OCI-LY7 (cell line): ENCODE results near the gene RNF111.

Experiments used
- EZH2phosphoT487 ChIP-seq: fragments of 200-600 bp; sonication (generic); IDR thresholded peaks from 2 replicates; pipeline ENCODE4 v1.6.1; 2018; ENCODE audit warnings: low read depth, borderline replicate concordance, mild to moderate bottlenecking, mixed run types, antibody characterized with exemption, low read length, moderate library complexity, mixed read lengths
- TF ChIP-seq, protein P1 (sequence below): fragments of 200-600 bp; sonication (generic); conservative IDR thresholded peaks from 2 replicates; pipeline ENCODE4 v1.5.1; 2014; ENCODE audit warnings: mild to moderate bottlenecking, antibody characterized with exemption, low read length, moderate library complexity, mixed read lengths

- TF ChIP-seq, protein P1, sequence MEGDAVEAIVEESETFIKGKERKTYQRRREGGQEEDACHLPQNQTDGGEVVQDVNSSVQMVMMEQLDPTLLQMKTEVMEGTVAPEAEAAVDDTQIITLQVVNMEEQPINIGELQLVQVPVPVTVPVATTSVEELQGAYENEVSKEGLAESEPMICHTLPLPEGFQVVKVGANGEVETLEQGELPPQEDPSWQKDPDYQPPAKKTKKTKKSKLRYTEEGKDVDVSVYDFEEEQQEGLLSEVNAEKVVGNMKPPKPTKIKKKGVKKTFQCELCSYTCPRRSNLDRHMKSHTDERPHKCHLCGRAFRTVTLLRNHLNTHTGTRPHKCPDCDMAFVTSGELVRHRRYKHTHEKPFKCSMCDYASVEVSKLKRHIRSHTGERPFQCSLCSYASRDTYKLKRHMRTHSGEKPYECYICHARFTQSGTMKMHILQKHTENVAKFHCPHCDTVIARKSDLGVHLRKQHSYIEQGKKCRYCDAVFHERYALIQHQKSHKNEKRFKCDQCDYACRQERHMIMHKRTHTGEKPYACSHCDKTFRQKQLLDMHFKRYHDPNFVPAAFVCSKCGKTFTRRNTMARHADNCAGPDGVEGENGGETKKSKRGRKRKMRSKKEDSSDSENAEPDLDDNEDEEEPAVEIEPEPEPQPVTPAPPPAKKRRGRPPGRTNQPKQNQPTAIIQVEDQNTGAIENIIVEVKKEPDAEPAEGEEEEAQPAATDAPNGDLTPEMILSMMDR: no peak
- no peak for TF ChIP-seq EZH2phosphoT487
These were observed 7.5 kb downstream of the RNF111 start for GRCh38 chr15:58994906-58995453.
